ENCODE results near the gene TP73.

DNA sequence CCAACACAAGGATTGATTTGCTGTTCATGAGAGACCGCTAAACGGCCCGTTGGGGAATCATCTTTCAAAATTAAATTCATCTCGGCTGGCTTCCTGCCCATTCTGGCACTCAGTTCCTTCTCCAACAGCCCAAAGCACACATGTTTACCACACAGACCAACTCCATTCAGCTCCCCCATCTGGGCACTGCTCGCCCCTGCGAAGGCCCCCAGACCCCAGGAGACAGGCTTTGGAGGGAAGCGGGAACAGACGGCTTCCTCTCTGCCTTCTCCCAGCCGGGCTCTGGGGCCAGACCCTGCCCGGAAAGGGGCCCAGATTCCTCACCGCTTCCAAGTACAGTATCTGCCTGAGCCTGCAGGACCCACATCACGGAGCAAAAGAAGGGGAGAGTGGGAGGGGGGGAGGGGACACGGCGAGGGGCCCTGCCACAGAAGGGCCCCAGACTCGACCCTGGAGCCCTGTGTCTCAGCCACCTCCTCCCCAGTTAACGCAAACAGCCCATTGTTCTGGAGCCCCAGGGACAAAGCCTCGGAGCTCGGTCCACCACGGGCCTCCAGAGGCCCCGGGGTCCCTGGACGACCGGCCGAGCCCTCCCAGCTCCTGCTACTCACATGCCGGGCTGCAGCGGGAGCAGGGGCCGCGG, 41.7 kb upstream of the TP73 start:
- TF ChIP-seq EZH2 (IDR thresholded peaks at IDR 0.05; ENCODE audit: low read length, unreplicated experiment) (no peak), EZH2phosphoT487 (IDR thresholded peaks at IDR 0.05; ENCODE audit: borderline replicate concordance, low read length) (no peak)
- TF ChIP-seq, protein P1, sequence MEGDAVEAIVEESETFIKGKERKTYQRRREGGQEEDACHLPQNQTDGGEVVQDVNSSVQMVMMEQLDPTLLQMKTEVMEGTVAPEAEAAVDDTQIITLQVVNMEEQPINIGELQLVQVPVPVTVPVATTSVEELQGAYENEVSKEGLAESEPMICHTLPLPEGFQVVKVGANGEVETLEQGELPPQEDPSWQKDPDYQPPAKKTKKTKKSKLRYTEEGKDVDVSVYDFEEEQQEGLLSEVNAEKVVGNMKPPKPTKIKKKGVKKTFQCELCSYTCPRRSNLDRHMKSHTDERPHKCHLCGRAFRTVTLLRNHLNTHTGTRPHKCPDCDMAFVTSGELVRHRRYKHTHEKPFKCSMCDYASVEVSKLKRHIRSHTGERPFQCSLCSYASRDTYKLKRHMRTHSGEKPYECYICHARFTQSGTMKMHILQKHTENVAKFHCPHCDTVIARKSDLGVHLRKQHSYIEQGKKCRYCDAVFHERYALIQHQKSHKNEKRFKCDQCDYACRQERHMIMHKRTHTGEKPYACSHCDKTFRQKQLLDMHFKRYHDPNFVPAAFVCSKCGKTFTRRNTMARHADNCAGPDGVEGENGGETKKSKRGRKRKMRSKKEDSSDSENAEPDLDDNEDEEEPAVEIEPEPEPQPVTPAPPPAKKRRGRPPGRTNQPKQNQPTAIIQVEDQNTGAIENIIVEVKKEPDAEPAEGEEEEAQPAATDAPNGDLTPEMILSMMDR (conservative IDR thresholded peaks at IDR 0.05; ENCODE audit: low read depth, low read length): no peak

Data from PC-3 (cell line).